SK-N-SH (cell line): Measurements from ENCODE around the gene B4GALNT1.

Experiments used
- CHD2 ChIP-seq: fragments of 150-350 bp; IDR thresholded peaks from 2 replicates; pipeline ENCODE4 v1.6.1; 2018; ENCODE audit warnings: low read length; ENCODE audit not compliant: partially characterized antibody
- CTCF ChIP-seq: fragments of 200-600 bp; sonication (generic); IDR thresholded peaks from 2 replicates; pipeline ENCODE4 v1.6.1; 2017; ENCODE audit warnings: antibody characterized with exemption, mild to moderate bottlenecking, moderate library complexity
- EP300 ChIP-seq, 2 experiments: IDR thresholded peaks; 2 replicates each; pipeline versions ENCODE4 v1.4.0 to v1.6.1; 2012; ENCODE audit warnings: borderline replicate concordance in 1 of 2, low read depth in 1 of 2, low read length in 1 of 2
- GABPA ChIP-seq: IDR thresholded peaks from 2 replicates; pipeline ENCODE4 v1.4.0; 2012; ENCODE audit warnings: low read depth, mild to moderate bottlenecking
- JUND ChIP-seq: IDR thresholded peaks from 2 replicates; pipeline ENCODE4 v1.4.0; 2012
- PBX3 ChIP-seq: IDR thresholded peaks from 2 replicates; pipeline ENCODE4; 2012
- RAD21 ChIP-seq: IDR thresholded peaks from 2 replicates; pipeline ENCODE4 v1.6.1; 2012; ENCODE audit warnings: mild to moderate bottlenecking, low read length
- RCOR1 ChIP-seq: fragments of 150-350 bp; IDR thresholded peaks from 2 replicates; pipeline ENCODE4 v1.6.1; 2017; ENCODE audit warnings: antibody characterized with exemption, low read length
- REST ChIP-seq: IDR thresholded peaks from 2 replicates; pipeline ENCODE4 v1.6.1; 2012; ENCODE audit warnings: mild to moderate bottlenecking, low read depth, low read length, moderate library complexity
- RFX5 ChIP-seq: IDR thresholded peaks from 2 replicates; pipeline ENCODE4 v1.6.1; 2012; ENCODE audit warnings: mild to moderate bottlenecking, improper control_type of control experiment, low read length
- SIN3A ChIP-seq: IDR thresholded peaks from 2 replicates; pipeline ENCODE4 v1.6.1; 2012; ENCODE audit warnings: low read depth, mild to moderate bottlenecking, low read length, moderate library complexity, borderline replicate concordance
- TAF1 ChIP-seq: IDR thresholded peaks from 2 replicates; pipeline ENCODE4 v1.6.1; 2012; ENCODE audit warnings: low read depth, mild to moderate bottlenecking, low read length, moderate library complexity, borderline replicate concordance
- YY1 ChIP-seq: IDR thresholded peaks from 2 replicates; pipeline ENCODE4 v1.4.0; 2012; ENCODE audit warnings: low read depth, mild to moderate bottlenecking

- no peak for TF ChIP-seq TAF1
- TF ChIP-seq YY1, result no peak
- no peak for TF ChIP-seq JUND
- TF ChIP-seq GABPA, result no peak
- no peak for TF ChIP-seq CHD2
- TF ChIP-seq RAD21, result no peak
- no peak for TF ChIP-seq CTCF
- TF ChIP-seq RFX5, result no peak
- no peak for TF ChIP-seq PBX3
- TF ChIP-seq REST, result no peak
- TF ChIP-seq EP300 (IDR thresholded peaks at IDR 0.05; ENCODE audit: borderline replicate concordance in 1 of 2, low read depth in 1 of 2, low read length in 1 of 2), result no peak
- TF ChIP-seq SIN3A, result no peak
- no peak for TF ChIP-seq RCOR1
Observed at GRCh38 chr12:57620936-57621496, 12.0 kb downstream of the B4GALNT1 start.
